HepG2 (cell line): ENCODE results near the gene CD248. TPM values are rescaled to one million over a fixed set of nuclear protein-coding genes. Genes with fewer than 3 reads are reported as not detected.
A peak's percentile ranks its signal among the peaks of the same experiment; 100 is the strongest.

ENCODE experiments used
- BRCA1 ChIP-seq: sonication (generic); formaldehyde crosslinking; IDR thresholded peaks from 2 replicates; pipeline ENCODE4 v1.4.0; 2020; ENCODE audit warnings: missing genetic modification reagents
- E2F1 ChIP-seq: sonication (generic); formaldehyde crosslinking; IDR thresholded peaks from 2 replicates; pipeline ENCODE4 v1.5.0; 2020; ENCODE audit warnings: missing genetic modification reagents
- HDAC1 ChIP-seq: sonication (generic); formaldehyde crosslinking; IDR thresholded peaks from 2 replicates; pipeline ENCODE4 v1.5.1; 2020; ENCODE audit warnings: mild to moderate bottlenecking, missing genetic modification reagents
- MNT ChIP-seq: fragments of 450-650 bp; IDR thresholded peaks from 2 replicates; pipeline ENCODE4 v1.6.1; 2016
- NFIC ChIP-seq: IDR thresholded peaks from 2 replicates; pipeline ENCODE4 v1.6.1; 2012; ENCODE audit warnings: mild to moderate bottlenecking, low read length, inconsistent platforms
- RBM22 ChIP-seq: fragments of 200-400 bp; formaldehyde crosslinking; optimal IDR thresholded peaks from 2 replicates; pipeline ENCODE3; 2017; ENCODE audit warnings: mild to moderate bottlenecking, low read length, moderate library complexity
- REXO4 ChIP-seq: sonication (generic); formaldehyde crosslinking; IDR thresholded peaks from 2 replicates; pipeline ENCODE4 v1.8.0; 2022; ENCODE audit warnings: missing genetic modification reagents, mild to moderate bottlenecking, borderline replicate concordance
- SMC3 ChIP-seq: IDR thresholded peaks from 2 replicates; pipeline ENCODE4 v1.6.1; 2011; ENCODE audit warnings: low read length, improper control_type of control experiment
- SNAPC2 ChIP-seq: sonication (generic); formaldehyde crosslinking; IDR thresholded peaks from 2 replicates; pipeline ENCODE4 v1.8.1; 2022; ENCODE audit warnings: mild to moderate bottlenecking, missing genetic modification reagents
- SPEN ChIP-seq: sonication (generic); formaldehyde crosslinking; IDR thresholded peaks from 2 replicates; pipeline ENCODE4 v1.5.1; 2020; ENCODE audit warnings: low read depth, mild to moderate bottlenecking, missing genetic modification reagents
- SSRP1 ChIP-seq: IDR thresholded peaks from 2 replicates; pipeline ENCODE4 v1.6.1; 2016; ENCODE audit warnings: control low read depth
- TIGD3 ChIP-seq: sonication (generic); formaldehyde crosslinking; IDR thresholded peaks from 2 replicates; pipeline ENCODE4 v1.5.1; 2020; ENCODE audit warnings: mild to moderate bottlenecking, missing genetic modification reagents, borderline replicate concordance
- ZBTB38 ChIP-seq: sonication (generic); formaldehyde crosslinking; IDR thresholded peaks from 2 replicates; pipeline ENCODE4 v1.5.1; 2020; ENCODE audit warnings: mild to moderate bottlenecking, missing genetic modification reagents
- ZBTB42 ChIP-seq: sonication (generic); formaldehyde crosslinking; IDR thresholded peaks from 2 replicates; pipeline ENCODE4 v1.5.0; 2020; ENCODE audit warnings: mild to moderate bottlenecking, missing genetic modification reagents
- ZNF18 ChIP-seq: sonication (generic); formaldehyde crosslinking; IDR thresholded peaks from 2 replicates; pipeline ENCODE4 v1.8.0; 2022; ENCODE audit warnings: mild to moderate bottlenecking, missing genetic modification reagents; ENCODE audit not compliant: insufficient replicate concordance
- ZNF235 ChIP-seq: sonication (generic); formaldehyde crosslinking; IDR thresholded peaks from 2 replicates; pipeline ENCODE4 v1.8.1; 2023; ENCODE audit warnings: mild to moderate bottlenecking, missing genetic modification reagents, borderline replicate concordance
- ZNF569 ChIP-seq: sonication (generic); formaldehyde crosslinking; IDR thresholded peaks from 2 replicates; pipeline ENCODE4 v1.5.0; 2020; ENCODE audit warnings: mild to moderate bottlenecking, missing genetic modification reagents, moderate library complexity, borderline replicate concordance
- ZNF672 ChIP-seq: sonication (generic); formaldehyde crosslinking; IDR thresholded peaks from 2 replicates; pipeline ENCODE4 v1.8.1; 2022; ENCODE audit warnings: missing genetic modification reagents
- ZNF75D ChIP-seq: sonication (generic); formaldehyde crosslinking; IDR thresholded peaks from 2 replicates; pipeline ENCODE4 v1.8.1; 2023; ENCODE audit warnings: missing genetic modification reagents, mild to moderate bottlenecking, borderline replicate concordance
- ZNF784 ChIP-seq: sonication (generic); formaldehyde crosslinking; IDR thresholded peaks from 2 replicates; pipeline ENCODE4 v1.5.1; 2020; ENCODE audit warnings: missing genetic modification reagents, mild to moderate bottlenecking, borderline replicate concordance
- ZZZ3 ChIP-seq: sonication (generic); formaldehyde crosslinking; IDR thresholded peaks from 2 replicates; pipeline ENCODE4 v1.4.0; 2020; ENCODE audit warnings: missing genetic modification reagents, mild to moderate bottlenecking, borderline replicate concordance
- polyA plus RNA-seq, 8 experiments: library from polyadenylated mRNA; depleted of rRNA in 3 of 8; stranded (reverse) in 7 of 8; unstranded in 1 of 8; fragments of >200 nt; fragmentation: Illumina TruSeq in 4 of 8; extraction: Trizol in 4 of 8; gene quantifications; 2 replicates each; pipeline versions ENCODE4 v1.2.1 to v1.2.3, GENCODE V29; 2011 to 2016; ENCODE audit warnings: low read depth in 4 of 8, missing spikeins in 1 of 8, mixed read lengths in 1 of 8; ENCODE audit not compliant: insufficient read depth in 1 of 8
- total RNA-seq, 5 experiments: library from RNA; depleted of rRNA; stranded (reverse); fragments of >200 nt; fragmentation: Illumina TruSeq; extraction: Trizol; gene quantifications; 2 replicates each; pipeline ENCODE4 v1.2.3, GENCODE V29; 2016; ENCODE audit warnings: low read depth in 1 of 5

CD248 gene
- total and polyA plus RNA-seq, 2 of the 13 experiments (the other 11 are each of a cell fraction or from before 2014, with no cell fraction given), result 0.25 to 0.35 TPM

GRCh38 chr11:66347425-66348276 is 30.8 kb upstream of the CD248 start, which contains the start of gene B4GAT1 (continued):
- TF ChIP-seq ZNF784 (CRISPR knock-in tag) (no peak), ZNF569 (CRISPR knock-in tag) (no peak), ZNF235 (CRISPR knock-in tag) (peak; percentile 15; the same call in 1 of the 2 replicates), SSRP1 (0 out of 2 replicates have a peak, but pooled peaks have one; percentile 91), ZBTB42 (CRISPR knock-in tag) (no peak), TIGD3 (no peak), ZNF75D (CRISPR knock-in tag) (no peak), BRCA1 (CRISPR knock-in tag) (no peak), ZBTB38 (no peak), NFIC (no peak), E2F1 (CRISPR knock-in tag) (no peak), SMC3 (no peak; the same call in 1 of the 2 replicates), ZZZ3 (CRISPR knock-in tag) (peak; percentile 46; the same call in 1 of the 2 replicates), HDAC1 (CRISPR knock-in tag) (peak; percentile 15; the same call in 1 of the 2 replicates), MNT (no peak), REXO4 (CRISPR knock-in tag) (no peak), ZNF18 (CRISPR knock-in tag) (no peak), RBM22 (peak; percentile 93), ZNF672 (no peak), SPEN (CRISPR knock-in tag) (no peak; the same call in 1 of the 2 replicates), SNAPC2 (CRISPR knock-in tag) (no peak)
